ENCODE results near the gene PTCRA.

- TF ChIP-seq POLR2A (IDR thresholded peaks at IDR 0.05; ENCODE audit: low read depth, low read length): no peak
- no peak for TF ChIP-seq TAF1 (IDR thresholded peaks at IDR 0.05; ENCODE audit: borderline replicate concordance, low read depth, low read length)
Measured at GRCh38 chr6:42962096-42962495, 46.2 kb downstream of the PTCRA start.
